Fibroblast of lung (primary cell): ENCODE results near the gene KRT6C. TPM values are rescaled to one million over a fixed set of nuclear protein-coding genes. Genes with fewer than 3 reads are reported as not detected.

Source experiments
- DNase-seq, 2 donors: peaks; one replicate each; pipeline versions ENCODE4 v3.0.0 to v3.0.0-alpha.2; 2010; ENCODE audit warnings: low read depth in 2 of 2
- H2AFZ ChIP-seq: 2 replicates; pipeline ENCODE4 v1.5.1; 2012; ENCODE audit warnings: low read length, control low read depth, inconsistent platforms
- H3K27ac ChIP-seq: 2 replicates; pipeline ENCODE4 v1.5.1; 2011; ENCODE audit warnings: low read length, control low read depth; ENCODE audit not compliant: insufficient read depth
- H3K27me3 ChIP-seq: 2 replicates; pipeline ENCODE4 v1.5.1; 2011; ENCODE audit warnings: mild to moderate bottlenecking, low read length; ENCODE audit not compliant: control insufficient read depth, insufficient read depth
- H3K36me3 ChIP-seq: 2 replicates; pipeline ENCODE4 v1.5.1; 2011; ENCODE audit warnings: low read length; ENCODE audit not compliant: control insufficient read depth, insufficient read depth
- H3K4me1 ChIP-seq: 2 replicates; pipeline ENCODE4 v1.5.1; 2011; ENCODE audit warnings: low read length; ENCODE audit not compliant: control insufficient read depth, insufficient read depth; ENCODE audit errors: extremely low read depth
- H3K4me2 ChIP-seq: 2 replicates; pipeline ENCODE4 v1.5.1; 2011; ENCODE audit warnings: low read length, control low read depth; ENCODE audit not compliant: insufficient read depth; ENCODE audit errors: extremely low read depth
- H3K4me3 ChIP-seq, 4 experiments: fragments of 200-600 bp in 1 of 4; sonication (generic) in 1 of 4; replicated peaks in 1 of 4; 2 replicates each; pipeline ENCODE4 v1.5.1; 2011 to 2016; ENCODE audit warnings: low read length in 4 of 4, low read depth in 3 of 4, mild to moderate bottlenecking in 3 of 4, control low read depth in 2 of 4, inconsistent platforms in 1 of 4, mixed read lengths in 1 of 4; ENCODE audit not compliant: insufficient read depth in 1 of 4; ENCODE audit errors: control extremely low read depth in 1 of 4
- H3K79me2 ChIP-seq: 2 replicates; pipeline ENCODE4 v1.5.1; 2012; ENCODE audit warnings: mild to moderate bottlenecking, low read length, inconsistent platforms; ENCODE audit not compliant: control insufficient read depth, insufficient read depth
- H3K9ac ChIP-seq: 2 replicates; pipeline ENCODE4 v1.5.1; 2011; ENCODE audit warnings: mild to moderate bottlenecking, low read length, control low read depth; ENCODE audit not compliant: insufficient read depth
- H3K9me3 ChIP-seq: 2 replicates; pipeline ENCODE4 v1.5.1; 2012; ENCODE audit warnings: low read depth, low read length; ENCODE audit not compliant: control insufficient read depth, insufficient read depth
- H4K20me1 ChIP-seq: 2 replicates; pipeline ENCODE4 v1.5.1; 2011; ENCODE audit warnings: low read length; ENCODE audit not compliant: control insufficient read depth, insufficient read depth; ENCODE audit errors: extremely low read depth
- CTCF ChIP-seq, 2 donors: IDR thresholded peaks in 1 of 2; conservative IDR thresholded peaks in 1 of 2; 1 replicate in 1 of 2; 2 replicates in 1 of 2; pipeline ENCODE4 v1.5.1; 2011 to 2012; ENCODE audit warnings: low read length in 2 of 2, control low read depth in 1 of 2, inconsistent platforms in 1 of 2, low read depth in 1 of 2, mild to moderate bottlenecking in 1 of 2
- EZH2 ChIP-seq: IDR thresholded peaks from 2 replicates; pipeline ENCODE4 v1.5.1; 2012; ENCODE audit warnings: low read length, control low read depth, mild to moderate bottlenecking; ENCODE audit errors: missing control alignments
- polyA plus RNA-seq, 2 donors: library from polyadenylated mRNA; depleted of rRNA in 1 of 2; stranded (reverse) in 1 of 2; unstranded in 1 of 2; fragments of >200 nt; gene quantifications; 2 replicates each; pipeline ENCODE4 v1.2.1, GENCODE V29; 2011 to 2012; ENCODE audit warnings: missing spikeins in 1 of 2
- total RNA-seq: library from RNA; depleted of rRNA; stranded (reverse); fragments of >200 nt; gene quantifications from 2 replicates; pipeline ENCODE4 v1.2.1, GENCODE V29; 2014

KRT6C gene
- total and polyA plus RNA-seq, 2 donors (not counting 1 experiment from before 2014, with no cell fraction given) = not detected

- no peak overlapping the region for H3K4me2 ChIP-seq
- H3K27ac ChIP-seq = no peak overlapping the region
- no peaks in the 10 kb centered on the region for H4K20me1 ChIP-seq
- H2AFZ ChIP-seq = no peak overlapping the region
- TF ChIP-seq EZH2 (no peak), CTCF (conservative IDR thresholded peaks at IDR 0.05 in 1 of 2, IDR thresholded peaks at IDR 0.05 in 1 of 2; ENCODE audit: low read depth in 1 of 2, low read length in 2 of 2) (no peak)
- no peak overlapping the region for H3K4me3 ChIP-seq
- H3K4me1 ChIP-seq = no peaks in the 10 kb centered on the region
- no peaks in the 10 kb centered on the region for H3K36me3 ChIP-seq
- H3K27me3 ChIP-seq = no peaks in the 10 kb centered on the region
- no peaks in the 10 kb centered on the region for H3K79me2 ChIP-seq
- no peak overlapping the region for H3K9ac ChIP-seq
- no peaks in the 10 kb centered on the region for H3K9me3 ChIP-seq
- DNase-seq = peak; percentile 2 to 81
Observed at GRCh38 chr12:52496590-52497071, 23.0 kb upstream of the KRT6C start.

GRCh38 chr12:52496054-52496453 is 22.4 kb upstream of the KRT6C start:
- Histone ChIP-seq H3K9me3 (no peaks in the 10 kb centered on the region), H3K36me3 (no peaks in the 10 kb centered on the region), H4K20me1 (no peaks in the 10 kb centered on the region), H3K4me2 (no peak overlapping the region), H3K4me3 (no peak overlapping the region), H3K27ac (no peak overlapping the region), H3K4me1 (no peaks in the 10 kb centered on the region), H2AFZ (no peak overlapping the region), H3K27me3 (no peaks in the 10 kb centered on the region), H3K9ac (no peak overlapping the region), H3K79me2 (no peaks in the 10 kb centered on the region)
- DNase-seq = no peak
- no peak for TF ChIP-seq CTCF (conservative IDR thresholded peaks at IDR 0.05 in 1 of 2, IDR thresholded peaks at IDR 0.05 in 1 of 2; ENCODE audit: low read depth in 1 of 2, low read length in 2 of 2)

DNA sequence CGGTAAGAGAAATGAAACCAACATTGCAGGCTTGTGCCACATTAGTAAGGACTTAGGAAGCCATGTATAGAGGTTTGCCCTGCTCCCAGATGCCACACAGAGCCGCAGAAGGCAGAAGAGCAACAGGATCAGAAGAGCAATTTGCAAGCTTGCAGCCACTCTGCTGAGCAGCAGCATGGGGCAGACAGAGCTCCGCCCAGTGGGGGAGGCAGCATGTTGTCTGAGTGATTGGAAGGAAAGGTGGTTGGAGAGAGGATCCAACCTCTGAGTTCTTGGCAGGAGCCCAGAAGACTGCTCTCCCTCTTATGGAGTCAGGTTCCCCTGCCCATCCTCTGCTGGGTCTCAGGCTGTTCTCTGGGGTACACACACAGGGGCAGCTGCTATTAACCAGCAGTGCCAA is 21.8 kb upstream of the KRT6C start:
- H3K4me3 ChIP-seq = no peak overlapping the region
- H4K20me1 ChIP-seq = no peaks in the 10 kb centered on the region
- H3K4me2 ChIP-seq = no peak overlapping the region
- no peaks in the 10 kb centered on the region for H3K4me1 ChIP-seq
- no peak overlapping the region for H3K9ac ChIP-seq
- H3K36me3 ChIP-seq = no peaks in the 10 kb centered on the region
- peak in 1 of 2 donors; percentile 22 for DNase-seq
- TF ChIP-seq CTCF (conservative IDR thresholded peaks at IDR 0.05 in 1 of 2, IDR thresholded peaks at IDR 0.05 in 1 of 2; ENCODE audit: low read depth in 1 of 2, low read length in 2 of 2) (no peak), EZH2 (no peak)
- H3K27ac ChIP-seq = no peak overlapping the region
- no peaks in the 10 kb centered on the region for H3K79me2 ChIP-seq
- no peak overlapping the region for H2AFZ ChIP-seq
- no peaks in the 10 kb centered on the region for H3K27me3 ChIP-seq
- no peaks in the 10 kb centered on the region for H3K9me3 ChIP-seq
